HepG2 (cell line): Measurements from ENCODE around the gene P4HB. TPM values are rescaled to one million over a fixed set of nuclear protein-coding genes. Genes with fewer than 3 reads are reported as not detected.

Experiments
- GPN1 ChIP-seq: sonication (generic); formaldehyde crosslinking; IDR thresholded peaks from 2 replicates; pipeline ENCODE4 v1.5.1; 2020; ENCODE audit warnings: missing genetic modification reagents, borderline replicate concordance
- HOMEZ ChIP-seq: IDR thresholded peaks from 2 replicates; pipeline ENCODE4 v1.6.1; 2016; ENCODE audit warnings: low read depth
- KLF16 ChIP-seq, 2 experiments: sonication (generic) in 1 of 2; formaldehyde crosslinking in 1 of 2; IDR thresholded peaks; 2 replicates each; pipeline versions ENCODE4 v1.6.1 to v1.8.0; 2016 to 2023; ENCODE audit warnings: missing genetic modification reagents in 2 of 2, missing compliant biosample characterization in 1 of 2
- LRRFIP1 ChIP-seq: sonication (generic); formaldehyde crosslinking; conservative IDR thresholded peaks from 2 replicates; pipeline ENCODE4 v1.4.0; 2020; ENCODE audit warnings: missing genetic modification reagents
- NCOA2 ChIP-seq: sonication (generic); formaldehyde crosslinking; IDR thresholded peaks from 2 replicates; pipeline ENCODE4 v1.8.0; 2022; ENCODE audit warnings: inconsistent platforms
- NCOR1 ChIP-seq: fragments of 200-600 bp; sonication (generic); IDR thresholded peaks from 2 replicates; pipeline ENCODE4 v1.7.0; 2017; ENCODE audit warnings: antibody characterized with exemption, low read length, borderline replicate concordance
- PAXIP1 ChIP-seq: sonication (generic); formaldehyde crosslinking; conservative IDR thresholded peaks from 2 replicates; pipeline ENCODE4 v1.4.0; 2020; ENCODE audit warnings: mild to moderate bottlenecking, missing genetic modification reagents, moderate library complexity
- PHF21A ChIP-seq: sonication (generic); formaldehyde crosslinking; IDR thresholded peaks from 2 replicates; pipeline ENCODE4 v1.5.0; 2020; ENCODE audit warnings: mild to moderate bottlenecking, missing genetic modification reagents
- POLR2G ChIP-seq: fragments of 200-400 bp; formaldehyde crosslinking; IDR thresholded peaks from 2 replicates; pipeline ENCODE4 v1.6.1; 2018; ENCODE audit warnings: mild to moderate bottlenecking, low read depth, low read length, moderate library complexity
- RNF219 ChIP-seq: sonication (generic); formaldehyde crosslinking; IDR thresholded peaks from 2 replicates; pipeline ENCODE4 v1.5.0; 2020; ENCODE audit warnings: mild to moderate bottlenecking, missing genetic modification reagents
- SETDB1 ChIP-seq: sonication (generic); formaldehyde crosslinking; IDR thresholded peaks from 2 replicates; pipeline ENCODE4 v1.5.1; 2020; ENCODE audit warnings: missing genetic modification reagents, mild to moderate bottlenecking, borderline replicate concordance
- SP2 ChIP-seq: sonication (generic); formaldehyde crosslinking; IDR thresholded peaks from 2 replicates; pipeline ENCODE4 v1.5.1; 2020; ENCODE audit warnings: mild to moderate bottlenecking, missing genetic modification reagents
- ZNF205 ChIP-seq: IDR thresholded peaks from 2 replicates; pipeline ENCODE4 v1.6.1; 2018; ENCODE audit warnings: missing biosample characterization, missing genetic modification reagents
- ZNF33B ChIP-seq: sonication (generic); formaldehyde crosslinking; IDR thresholded peaks from 2 replicates; pipeline ENCODE4 v1.5.1; 2020; ENCODE audit warnings: mild to moderate bottlenecking, missing genetic modification reagents
- ZNF547 ChIP-seq: sonication (generic); formaldehyde crosslinking; IDR thresholded peaks from 2 replicates; pipeline ENCODE4 v1.5.1; 2020; ENCODE audit warnings: mild to moderate bottlenecking, missing genetic modification reagents
- ZNF652 ChIP-seq: IDR thresholded peaks from 2 replicates; pipeline ENCODE4 v1.6.1; 2016; ENCODE audit warnings: low read depth, borderline replicate concordance
- ZNF770 ChIP-seq: sonication (generic); formaldehyde crosslinking; IDR thresholded peaks from 2 replicates; pipeline ENCODE4 v1.5.0; 2020; ENCODE audit warnings: mild to moderate bottlenecking, missing genetic modification reagents
- polyA plus RNA-seq, 8 experiments: library from polyadenylated mRNA; depleted of rRNA in 3 of 8; stranded (reverse) in 7 of 8; unstranded in 1 of 8; fragments of >200 nt; fragmentation: Illumina TruSeq in 4 of 8; extraction: Trizol in 4 of 8; gene quantifications; 2 replicates each; pipeline versions ENCODE4 v1.2.1 to v1.2.3, GENCODE V29; 2011 to 2016; ENCODE audit warnings: low read depth in 4 of 8, missing spikeins in 1 of 8, mixed read lengths in 1 of 8; ENCODE audit not compliant: insufficient read depth in 1 of 8
- total RNA-seq, 5 experiments: library from RNA; depleted of rRNA; stranded (reverse); fragments of >200 nt; fragmentation: Illumina TruSeq; extraction: Trizol; gene quantifications; 2 replicates each; pipeline ENCODE4 v1.2.3, GENCODE V29; 2016; ENCODE audit warnings: low read depth in 1 of 5

Gene P4HB
- total and polyA plus RNA-seq, 2 of the 13 experiments (the other 11 are each of a cell fraction or from before 2014, with no cell fraction given): 185 to 782 TPM

GRCh38 chr17:81867991-81868673, 7.8 kb upstream of the P4HB start (continued):
- TF ChIP-seq PAXIP1 (CRISPR knock-in tag) (no peak), ZNF547 (CRISPR knock-in tag) (no peak), SETDB1 (no peak), NCOR1 (no peak), POLR2G (peak; percentile 77), RNF219 (CRISPR knock-in tag) (no peak), ZNF652 (CRISPR knock-in tag) (no peak), HOMEZ (CRISPR knock-in tag) (no peak), LRRFIP1 (CRISPR knock-in tag) (no peak), GPN1 (no peak), KLF16 (CRISPR knock-in tag; IDR thresholded peaks at IDR 0.05) (0 out of 4 replicates have a peak, but pooled peaks of 1 of the 2 experiments have one; percentile 83), PHF21A (no peak), SP2 (CRISPR knock-in tag) (no peak), ZNF770 (peak; percentile 76), ZNF205 (peak; percentile 13), NCOA2 (CRISPR knock-in tag) (0 out of 2 replicates have a peak, but pooled peaks have one; percentile 12), ZNF33B (CRISPR knock-in tag) (no peak)
